HG02870 (cell line): ENCODE results near the gene BAX.
"Not testable (repeated sequence)": the region's sequence is repeated elsewhere in the genome, so short reads cannot be mapped to it uniquely, and the experiment has no call there.

Experiments
- ATAC-seq: cut with Tn5 transposase; IDR thresholded peaks from one replicate; pipeline ENCODE4 v1.9.1; 2021; ENCODE audit warnings: mild to moderate bottlenecking, moderate library complexity; ENCODE audit not compliant: unreplicated experiment

BAX gene

GRCh38 chr19:48954595-48955307, at the start of gene BAX:
TSS of gene BAX (plus strand) at chr19:48954875. CDS start at chr19:48954929, 54 bp downstream.
- peak; percentile 70 for ATAC-seq

- no peak for ATAC-seq
These were observed 49.0 kb upstream of the BAX start for GRCh38 chr19:48905664-48906063.

GRCh38 chr19:48906324-48906723, 48.4 kb upstream of the BAX start:
- no peak for ATAC-seq

GRCh38 chr19:48907671-48908070, 47.0 kb upstream of the BAX start:
- ATAC-seq, result no peak

DNA sequence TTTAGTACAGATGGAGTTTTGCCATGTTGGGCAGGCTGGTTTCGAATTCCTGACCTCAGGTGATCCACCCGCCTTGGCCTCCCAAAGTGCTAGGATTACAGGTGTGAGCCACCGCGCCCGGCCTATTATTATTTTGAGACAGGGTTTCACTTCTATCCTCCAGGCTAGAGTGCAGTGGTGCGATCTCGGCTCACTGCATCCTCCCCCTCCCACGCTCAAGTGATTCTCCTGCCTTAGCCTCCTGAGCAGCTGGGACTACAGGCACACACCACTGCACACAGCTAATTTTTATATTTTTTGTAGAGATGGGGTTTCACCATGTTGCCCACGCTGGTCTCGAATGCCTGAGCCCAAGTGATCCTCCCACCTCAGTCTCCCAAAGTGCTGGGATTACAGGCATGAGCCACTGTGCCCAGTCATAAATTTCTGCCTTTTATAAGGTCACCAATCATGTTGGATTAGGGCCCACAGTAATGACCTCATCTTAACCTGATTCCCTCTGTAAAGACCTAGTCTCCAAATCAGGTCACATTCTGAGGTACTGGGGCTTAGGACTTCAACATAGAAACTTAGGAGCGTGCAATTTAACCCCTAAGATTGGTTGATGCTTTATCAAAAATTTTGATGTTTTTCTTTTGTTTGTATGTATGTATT, 45.1 kb upstream of the BAX start:
- not testable (repeated sequence) for ATAC-seq

- no peak for ATAC-seq
These were observed 43.9 kb upstream of the BAX start for GRCh38 chr19:48910803-48911202.

GRCh38 chr19:48913114-48913889, 41.4 kb upstream of the BAX start:
- ATAC-seq, result no peak

- ATAC-seq, result no peak
These were observed 40.5 kb upstream of the BAX start for GRCh38 chr19:48914181-48914580.

DNA sequence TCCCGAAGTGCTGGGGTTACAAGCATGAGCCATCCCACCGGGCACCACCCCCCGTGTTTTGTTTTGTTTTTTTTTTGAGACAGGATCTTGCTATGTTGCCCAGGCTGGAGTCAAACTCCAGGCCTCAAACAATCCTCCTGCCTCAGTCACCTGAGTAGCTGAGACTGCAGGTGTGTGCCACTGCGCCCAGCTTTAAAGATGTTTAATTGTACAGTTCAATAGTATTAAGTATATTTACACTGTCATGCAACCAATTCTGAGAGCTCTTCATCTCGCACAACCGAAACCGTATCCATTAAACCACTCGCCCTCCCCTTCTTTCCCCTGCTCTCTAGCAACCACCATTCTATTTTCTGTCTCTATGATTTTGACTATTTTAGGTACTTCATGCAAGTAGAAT, 38.9 kb upstream of the BAX start:
- no peak for ATAC-seq

GRCh38 chr19:48918071-48918470, 36.6 kb upstream of the BAX start:
- no peak for ATAC-seq

- ATAC-seq, result no peak
These were observed 35.9 kb upstream of the BAX start for GRCh38 chr19:48918801-48919247.

- ATAC-seq, result not testable (repeated sequence)
These were observed 35.4 kb upstream of the BAX start for GRCh38 chr19:48919271-48919670.

DNA sequence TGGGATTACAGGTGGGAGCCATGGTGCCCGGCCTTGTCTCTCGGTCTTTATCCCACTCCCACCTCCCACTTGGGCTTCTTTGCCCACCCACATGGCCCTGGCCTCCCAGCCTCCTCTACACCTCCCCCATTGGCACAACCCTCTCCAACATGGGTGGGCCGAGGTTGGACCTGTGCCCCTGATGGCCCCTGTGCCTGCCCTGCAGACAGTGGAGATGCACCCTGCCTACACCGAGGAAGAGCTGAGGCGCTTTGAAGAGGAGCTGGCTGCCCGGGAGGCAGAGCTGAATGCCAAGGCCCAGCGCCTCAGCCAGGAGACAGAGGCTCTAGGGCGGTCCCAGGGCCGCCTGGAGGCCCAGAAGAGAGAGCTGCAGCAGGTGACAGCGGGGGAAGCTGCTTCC, 33.7 kb upstream of the BAX start:
- no peak for ATAC-seq

GRCh38 chr19:48921721-48922500, 32.8 kb upstream of the BAX start:
- no peak for ATAC-seq

DNA sequence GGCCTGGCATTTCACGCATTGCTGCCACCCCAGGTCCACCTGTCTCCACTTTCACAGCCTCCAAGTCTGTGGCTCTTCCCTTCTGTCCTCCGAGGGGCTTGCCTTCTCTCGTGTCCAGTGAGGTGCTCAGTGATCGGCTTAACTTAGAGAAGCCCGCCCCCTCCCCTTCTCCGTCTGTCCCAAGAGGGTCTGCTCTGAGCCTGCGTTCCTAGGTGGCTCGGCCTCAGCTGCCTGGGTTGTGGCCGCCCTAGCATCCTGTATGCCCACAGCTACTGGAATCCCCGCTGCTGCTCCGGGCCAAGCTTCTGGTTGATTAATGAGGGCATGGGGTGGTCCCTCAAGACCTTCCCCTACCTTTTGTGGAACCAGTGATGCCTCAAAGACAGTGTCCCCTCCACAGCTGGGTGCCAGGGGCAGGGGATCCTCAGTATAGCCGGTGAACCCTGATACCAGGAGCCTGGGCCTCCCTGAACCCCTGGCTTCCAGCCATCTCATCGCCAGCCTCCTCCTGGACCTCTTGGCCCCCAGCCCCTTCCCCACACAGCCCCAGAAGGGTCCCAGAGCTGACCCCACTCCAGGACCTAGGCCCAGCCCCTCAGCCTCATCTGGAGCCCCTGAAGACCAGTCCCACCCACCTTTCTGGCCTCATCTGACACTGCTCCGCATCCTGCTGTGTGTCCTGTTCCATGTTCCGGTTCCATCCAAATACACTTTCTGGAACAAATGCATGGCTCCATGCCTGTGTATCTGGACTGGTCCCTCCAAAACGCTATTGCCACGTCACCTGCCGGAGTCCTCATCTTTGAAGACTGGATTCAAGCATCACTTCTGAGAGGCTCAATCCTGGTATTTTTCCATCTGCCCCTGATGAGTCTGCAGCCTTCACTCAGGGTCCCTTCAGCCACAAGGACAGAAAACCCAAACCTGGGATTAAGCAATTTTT, 31.9 kb upstream of the BAX start:
- ATAC-seq, result no peak

- ATAC-seq, result no peak
These were observed 29.3 kb upstream of the BAX start for GRCh38 chr19:48925240-48925843.

DNA sequence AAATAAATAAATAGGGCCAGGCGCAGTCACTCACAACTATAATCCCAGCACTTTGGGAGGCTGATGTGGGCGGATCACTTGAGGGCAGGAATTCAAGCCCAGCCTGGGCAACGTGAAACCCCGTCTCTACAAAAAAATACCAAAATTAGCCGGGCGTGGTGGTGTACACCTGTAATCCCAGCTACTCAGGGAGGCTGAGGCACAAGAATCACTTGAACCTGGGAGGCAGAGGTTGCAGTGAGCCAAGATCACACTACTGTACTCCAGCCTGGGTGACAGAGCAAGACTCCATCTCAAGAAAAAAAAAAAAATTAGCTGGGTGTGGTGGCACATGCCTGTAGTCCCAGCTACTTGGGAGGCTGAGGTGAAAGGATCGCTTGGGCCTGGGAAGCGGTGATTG, 28.8 kb upstream of the BAX start:
- not testable (repeated sequence) for ATAC-seq

GRCh38 chr19:48926909-48927308, 27.8 kb upstream of the BAX start:
- ATAC-seq, result no peak

GRCh38 chr19:48927692-48928091, 27.0 kb upstream of the BAX start:
- not testable (repeated sequence) for ATAC-seq
